SK-N-SH treated with all-trans-retinoic acid at 6 μM for 48 hours (cell line): ENCODE results near the gene ISG20.

Experiments used
- ATAC-seq: fragments of 200-7000 bp; cut with Tn5 transposase; 3 replicates; pipeline ENCODE4 v1.9.1; 2020; ENCODE audit warnings: mild to moderate bottlenecking, moderate library complexity
- ARNTL ChIP-seq: fragments of 450-650 bp; formaldehyde crosslinking; IDR thresholded peaks from 2 replicates; pipeline ENCODE4 v1.5.0; 2020; ENCODE audit warnings: low read depth, mild to moderate bottlenecking, moderate library complexity, borderline replicate concordance
- CREB5 ChIP-seq: fragments of 250-450 bp; sonication (Bioruptor Pico); IDR thresholded peaks from 2 replicates; pipeline ENCODE4 v1.5.1; 2020; ENCODE audit warnings: low read depth, mild to moderate bottlenecking, moderate library complexity
- CSDC2 ChIP-seq: fragments of 250-450 bp; sonication (Bioruptor Pico); IDR thresholded peaks from 2 replicates; pipeline ENCODE4 v1.5.0; 2020; ENCODE audit warnings: mild to moderate bottlenecking, moderate library complexity
- CSRNP3 ChIP-seq: fragments of 250-450 bp; sonication (Bioruptor Pico); IDR thresholded peaks from 2 replicates; pipeline ENCODE4 v1.5.1; 2021; ENCODE audit warnings: mild to moderate bottlenecking, moderate library complexity
- ESRRG ChIP-seq: fragments of 250-450 bp; sonication (Bioruptor Pico); IDR thresholded peaks from 2 replicates; pipeline ENCODE4 v1.6.1; 2021; ENCODE audit warnings: mild to moderate bottlenecking
- GLIS3 ChIP-seq: fragments of 250-450 bp; sonication (Bioruptor Pico); IDR thresholded peaks from 2 replicates; pipeline ENCODE4 v1.5.0; 2020; ENCODE audit warnings: mild to moderate bottlenecking, moderate library complexity
- ISL1 ChIP-seq: fragments of 250-450 bp; sonication (Bioruptor Pico); IDR thresholded peaks from 2 replicates; pipeline ENCODE4 v2.1.2; 2022; ENCODE audit warnings: mild to moderate bottlenecking, moderate library complexity
- OSR1 ChIP-seq: fragments of 250-450 bp; sonication (Bioruptor Pico); IDR thresholded peaks from 2 replicates; pipeline ENCODE4 v1.8.0; 2022; ENCODE audit warnings: moderate library complexity, mild to moderate bottlenecking, inconsistent platforms
- PATZ1 ChIP-seq: fragments of 250-450 bp; sonication (Bioruptor Pico); IDR thresholded peaks from 2 replicates; pipeline ENCODE4 v1.8.0; 2020; ENCODE audit warnings: mild to moderate bottlenecking, moderate library complexity, borderline replicate concordance
- POU6F1 ChIP-seq: fragments of 250-450 bp; sonication (Bioruptor Pico); IDR thresholded peaks from 2 replicates; pipeline ENCODE4 v1.8.0; 2021; ENCODE audit warnings: low read depth, mild to moderate bottlenecking, moderate library complexity, borderline replicate concordance
- PPARA ChIP-seq: fragments of 250-450 bp; sonication (Bioruptor Pico); IDR thresholded peaks from 2 replicates; pipeline ENCODE4 v1.5.0; 2020; ENCODE audit warnings: mild to moderate bottlenecking, borderline replicate concordance
- RARB ChIP-seq: fragments of 250-450 bp; sonication (Bioruptor Pico); IDR thresholded peaks from 2 replicates; pipeline ENCODE4 v1.8.0; 2021; ENCODE audit warnings: mild to moderate bottlenecking, moderate library complexity
- TCF4 ChIP-seq: fragments of 250-450 bp; sonication (Bioruptor Pico); IDR thresholded peaks from 2 replicates; pipeline ENCODE4 v1.8.0; 2021; ENCODE audit warnings: mild to moderate bottlenecking, moderate library complexity, borderline replicate concordance
- TOX ChIP-seq: fragments of 250-450 bp; sonication (Bioruptor Pico); IDR thresholded peaks from 2 replicates; pipeline ENCODE4 v1.8.0; 2021; ENCODE audit warnings: mild to moderate bottlenecking, moderate library complexity, borderline replicate concordance
- TSHZ2 ChIP-seq: fragments of 250-450 bp; sonication (Bioruptor Pico); IDR thresholded peaks from 2 replicates; pipeline ENCODE4 v1.5.0; 2020; ENCODE audit warnings: mild to moderate bottlenecking, moderate library complexity
- ZC3H10 ChIP-seq: fragments of 250-450 bp; sonication (Bioruptor Pico); IDR thresholded peaks from 2 replicates; pipeline ENCODE4 v1.5.1; 2021; ENCODE audit warnings: mild to moderate bottlenecking, moderate library complexity
- ZFP3 ChIP-seq: fragments of 250-450 bp; sonication (Bioruptor Pico); IDR thresholded peaks from 2 replicates; pipeline ENCODE4 v1.5.0; 2020; ENCODE audit warnings: mild to moderate bottlenecking, moderate library complexity
- ZNF565 ChIP-seq: fragments of 450-650 bp; formaldehyde crosslinking; conservative IDR thresholded peaks from 2 replicates; pipeline ENCODE4 v1.5.0; 2020; ENCODE audit warnings: low read depth, mild to moderate bottlenecking, moderate library complexity
- ZNF70 ChIP-seq: fragments of 450-650 bp; formaldehyde crosslinking; IDR thresholded peaks from 2 replicates; pipeline ENCODE4 v1.5.0; 2020; ENCODE audit warnings: mild to moderate bottlenecking, moderate library complexity
- ZNF8 ChIP-seq: fragments of 450-650 bp; formaldehyde crosslinking; IDR thresholded peaks from 2 replicates; pipeline ENCODE4 v1.5.0; 2020; ENCODE audit warnings: mild to moderate bottlenecking, moderate library complexity

Gene ISG20

GRCh38 chr15:88695691-88696251 lies 57.0 kb downstream of the ISG20 start (continued):
- no peak for TF ChIP-seq ESRRG (CRISPR knock-in tag)
- no peak for TF ChIP-seq GLIS3

GRCh38 chr15:88696254-88696653 lies 57.4 kb downstream of the ISG20 start:
- no peak for ATAC-seq
- TF ChIP-seq OSR1 (CRISPR knock-in tag) = no peak
- no peak for TF ChIP-seq ZNF70 (CRISPR knock-in tag)
- no peak for TF ChIP-seq CSDC2 (CRISPR knock-in tag)
- TF ChIP-seq TCF4 = no peak
- TF ChIP-seq ISL1 = no peak
- TF ChIP-seq, all 23 proteins: peak for 0

GRCh38 chr15:88697276-88697675 lies 58.5 kb downstream of the ISG20 start:
- ATAC-seq = no peak
- TF ChIP-seq PATZ1 (CRISPR knock-in tag) (no peak), TSHZ2 (CRISPR knock-in tag) (no peak), ZNF8 (no peak), POU6F1 (CRISPR knock-in tag) (no peak), TCF4 (no peak), ARNTL (no peak), ZNF565 (CRISPR knock-in tag) (no peak), OSR1 (CRISPR knock-in tag) (no peak), ZFP3 (CRISPR knock-in tag) (no peak), TOX (CRISPR knock-in tag) (no peak), CSRNP3 (CRISPR knock-in tag) (no peak), PPARA (no peak), ZC3H10 (CRISPR knock-in tag) (no peak), ISL1 (no peak), CREB5 (no peak)
- TF ChIP-seq, all 23 proteins: peak for 0

GRCh38 chr15:88699861-88700260 lies 61.0 kb downstream of the ISG20 start:
- ATAC-seq = no peak
- no peak for TF ChIP-seq ARNTL
- TF ChIP-seq ZFP3 (CRISPR knock-in tag) = no peak
- TF ChIP-seq CREB5 = no peak
- TF ChIP-seq ZNF565 (CRISPR knock-in tag) = no peak
- no peak for TF ChIP-seq RARB (CRISPR knock-in tag)
- TF ChIP-seq OSR1 (CRISPR knock-in tag) = no peak
- TF ChIP-seq CSRNP3 (CRISPR knock-in tag) = no peak
- TF ChIP-seq ISL1 = no peak
- TF ChIP-seq POU6F1 (CRISPR knock-in tag) = no peak
- TF ChIP-seq TOX (CRISPR knock-in tag) = no peak
- TF ChIP-seq CSDC2 (CRISPR knock-in tag) = no peak
- no peak for TF ChIP-seq GLIS3
